Kidney epithelial cell (primary cell): Measurements from ENCODE around the gene ADI1. TPM values are rescaled to one million over a fixed set of nuclear protein-coding genes. Genes with fewer than 3 reads are reported as not detected.

Experiments used
- DNase-seq: peaks from one replicate; pipeline ENCODE4 v3.0.0-alpha.2; 2010; ENCODE audit warnings: low read depth
- H3K27me3 ChIP-seq: 2 replicates; pipeline ENCODE4 v1.6.0; 2011; ENCODE audit warnings: low read length; ENCODE audit not compliant: control insufficient read depth, insufficient read depth
- H3K36me3 ChIP-seq: 2 replicates; pipeline ENCODE4 v1.5.1; 2011; ENCODE audit warnings: low read length; ENCODE audit not compliant: control insufficient read depth, insufficient read depth
- H3K4me3 ChIP-seq: 2 replicates; pipeline ENCODE4 v1.5.1; 2011; ENCODE audit warnings: low read depth, mild to moderate bottlenecking, control low read depth, low read length
- CTCF ChIP-seq: IDR thresholded peaks from 2 replicates; pipeline ENCODE4 v1.5.1; 2011; ENCODE audit warnings: mild to moderate bottlenecking, moderate library complexity, low read length, control low read depth, inconsistent platforms; ENCODE audit not compliant: insufficient read depth, poor library complexity, severe bottlenecking
- total RNA-seq: library from RNA; depleted of rRNA; stranded (reverse); fragments of >200 nt; gene quantifications from 2 replicates; pipeline ENCODE4 v1.2.3, GENCODE V29; 2015

The ADI1 gene
- total RNA-seq, 1 donor from 2014 or later: 25.6 TPM

- H3K4me3 ChIP-seq: no peak overlapping the region
- H3K36me3 ChIP-seq: peaks cover 2% of the 10 kb centered on the region
- no peak for TF ChIP-seq CTCF
- no peak for DNase-seq
- no peaks in the 10 kb centered on the region for H3K27me3 ChIP-seq
These were observed 20.5 kb upstream of the ADI1 start for GRCh38 chr2:3539836-3540235.

GRCh38 chr2:3536682-3537632, 17.6 kb upstream of the ADI1 start:
- DNase-seq: no peak
- peak; percentile 72 for TF ChIP-seq CTCF
- Histone ChIP-seq H3K36me3 (no peaks in the 10 kb centered on the region), H3K4me3 (peak overlapping the region; percentile 38), H3K27me3 (no peaks in the 10 kb centered on the region)

- Histone ChIP-seq H3K4me3 (peak overlapping the region; percentile 38), H3K27me3 (no peaks in the 10 kb centered on the region), H3K36me3 (no peaks in the 10 kb centered on the region)
- peak; percentile 72 for DNase-seq
- no peak for TF ChIP-seq CTCF
These were observed 16.7 kb upstream of the ADI1 start for GRCh38 chr2:3535794-3536681.

- Histone ChIP-seq H3K4me3 (peak overlapping the region; percentile 38), H3K36me3 (no peaks in the 10 kb centered on the region), H3K27me3 (no peaks in the 10 kb centered on the region)
- TF ChIP-seq CTCF: no peak
- DNase-seq: no peak
These were observed 16.1 kb upstream of the ADI1 start for GRCh38 chr2:3535467-3535793.

GRCh38 chr2:3534251-3534814, 15.0 kb upstream of the ADI1 start:
- TF ChIP-seq CTCF: no peak
- no peaks in the 10 kb centered on the region for H3K27me3 ChIP-seq
- no peak for DNase-seq
- H3K36me3 ChIP-seq: no peaks in the 10 kb centered on the region
- no peak overlapping the region for H3K4me3 ChIP-seq
